ENCODE measurements around the gene SYT12. TPM values are rescaled to one million over a fixed set of nuclear protein-coding genes. Genes with fewer than 3 reads are reported as not detected.
"Not testable (repeated sequence)": the region's sequence is repeated elsewhere in the genome, so short reads cannot be mapped to it uniquely, and the experiment has no call there.

The SYT12 gene
- total and polyA plus RNA-seq, 2 donors (not counting 3 experiments of a cell fraction or from before 2014, with no cell fraction given) = not detected

DNA sequence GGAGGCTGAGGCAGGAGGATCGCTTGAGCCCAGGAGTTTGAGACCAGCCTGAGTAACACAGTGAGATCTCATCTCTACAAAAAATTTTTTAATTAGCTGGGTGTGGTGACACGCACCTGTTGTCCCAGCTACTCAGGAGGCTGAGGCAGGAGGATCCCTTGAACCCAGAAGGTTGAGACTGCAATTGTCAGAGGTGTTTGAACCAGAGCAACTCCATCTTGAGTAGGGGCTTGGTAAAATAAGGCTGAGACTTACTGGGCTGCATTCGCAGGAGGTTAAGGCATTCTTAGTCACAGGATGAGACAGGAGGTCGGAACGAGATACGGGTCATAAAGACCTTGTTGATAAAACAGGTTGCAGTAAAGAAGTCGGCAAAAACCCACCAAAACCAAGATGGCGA is 17.7 kb upstream of the SYT12 start:
- H3K4me1 ChIP-seq (ENCODE audit: control insufficient read depth, extremely low read depth, insufficient read depth, low read length); FAIRE-seq; H3K4me3 ChIP-seq (replicated peaks in 1 of 3; ENCODE audit: insufficient read depth in 1 of 3, low read depth in 1 of 3, low read length in 3 of 3); H3K9me1 ChIP-seq (replicated peaks; ENCODE audit: control insufficient read depth, extremely low read depth, insufficient read depth, low read length); H3K27me3 ChIP-seq (ENCODE audit: control insufficient read depth in 2 of 2, insufficient read depth in 2 of 2, low read length in 2 of 2); H3K4me2 ChIP-seq (ENCODE audit: insufficient read depth, low read length); intact Hi-C loops (cut with micrococcal nuclease); H3K36me3 ChIP-seq (ENCODE audit: control insufficient read depth in 2 of 2, extremely low read depth in 1 of 2, insufficient read depth in 2 of 2, low read length in 2 of 2); H2AFZ ChIP-seq (ENCODE audit: low read depth, low read length); H3K9me3 ChIP-seq (replicated peaks; ENCODE audit: control insufficient read depth, insufficient read depth, low read length); BruUV-seq (replicated peaks); H3K9ac ChIP-seq (replicated peaks; ENCODE audit: extremely low read depth, insufficient read depth, low read length); H4K20me1 ChIP-seq (replicated peaks; ENCODE audit: control insufficient read depth, extremely low read depth, insufficient read depth, low read length); dilution Hi-C loops (cut with MboI; ENCODE audit: extremely low pct_ligation_motif_present, low sequenced_read_pairs); DNase-seq (ENCODE audit: low read depth, low spot score); H3K27ac ChIP-seq (ENCODE audit: insufficient read depth, low read depth, low read length); H3K79me2 ChIP-seq (ENCODE audit: control insufficient read depth, insufficient read depth, low read length): not testable (repeated sequence)
- POLR2A ChIA-PET = interaction anchor here (0.5 kb wide), 1 partner anchor 18 kb away, joined by 8 read pairs; no protein-coding TSS in a partner anchor
- CTCF ChIA-PET = interaction anchor here (0.9 kb wide), 1 partner anchor 13 kb away, joined by 3 read pairs; no protein-coding TSS in a partner anchor

DNA sequence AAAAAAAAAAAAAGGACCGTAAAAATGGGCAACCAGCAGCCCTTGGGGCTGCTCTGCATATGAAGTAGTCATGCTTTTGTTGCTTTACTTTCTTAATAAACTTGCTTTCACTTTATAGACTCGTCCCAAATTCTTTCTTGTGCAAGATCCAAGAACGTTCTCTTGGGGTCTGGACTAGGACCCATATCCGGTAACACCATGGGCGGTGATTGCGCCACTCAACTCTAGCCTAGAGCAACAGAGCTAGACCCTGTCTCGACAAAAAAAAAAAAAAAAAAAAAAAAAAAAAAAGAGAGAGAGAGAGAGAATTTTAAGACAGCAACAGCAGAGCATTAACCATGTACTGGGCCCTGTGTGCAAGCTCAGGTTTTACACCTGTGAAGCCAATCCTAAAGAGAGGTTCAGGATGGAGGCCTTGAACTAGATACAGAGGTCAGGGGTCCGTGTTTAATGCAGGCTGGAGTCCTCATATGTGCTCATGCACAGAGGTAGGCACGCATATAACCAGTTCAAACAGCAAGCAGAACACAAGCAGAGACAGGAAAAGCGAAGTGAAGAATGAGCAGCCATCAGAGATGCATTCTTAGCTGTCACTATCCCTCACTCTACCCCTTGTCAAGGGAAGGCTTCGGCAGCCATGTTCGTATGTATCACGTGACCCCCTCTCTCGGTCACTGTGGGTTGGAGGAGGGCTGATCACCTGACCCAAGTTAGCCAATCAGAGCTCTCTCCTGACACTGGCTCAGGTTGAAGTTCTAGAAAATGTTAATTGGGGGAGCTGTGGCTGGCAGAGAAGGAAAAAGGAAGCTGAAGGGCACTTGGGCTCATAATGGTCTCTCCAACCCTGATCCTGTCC is 16.7 kb upstream of the SYT12 start:
- Histone ChIP-seq H3K79me2 (ENCODE audit: control insufficient read depth, insufficient read depth, low read length) (no peaks in the 10 kb centered on the region), H3K4me3 (replicated peaks in 1 of 3; ENCODE audit: insufficient read depth in 1 of 3, low read depth in 1 of 3, low read length in 3 of 3) (no peak overlapping the region), H3K36me3 (ENCODE audit: control insufficient read depth in 2 of 2, extremely low read depth in 1 of 2, insufficient read depth in 2 of 2, low read length in 2 of 2) (no peaks in the 10 kb centered on the region), H3K9me3 (replicated peaks; ENCODE audit: control insufficient read depth, insufficient read depth, low read length) (no peaks in the 10 kb centered on the region), H3K27ac (ENCODE audit: insufficient read depth, low read depth, low read length) (no peak overlapping the region), H3K9ac (replicated peaks; ENCODE audit: extremely low read depth, insufficient read depth, low read length) (no peak overlapping the region), H3K27me3 (ENCODE audit: control insufficient read depth in 2 of 2, insufficient read depth in 2 of 2, low read length in 2 of 2) (no peaks in the 10 kb centered on the region), H3K4me2 (ENCODE audit: insufficient read depth, low read length) (no peak overlapping the region), H2AFZ (ENCODE audit: low read depth, low read length) (peak overlapping the region; percentile 5), H4K20me1 (replicated peaks; ENCODE audit: control insufficient read depth, extremely low read depth, insufficient read depth, low read length) (no peaks in the 10 kb centered on the region), H3K4me1 (ENCODE audit: control insufficient read depth, extremely low read depth, insufficient read depth, low read length) (no peaks in the 10 kb centered on the region), H3K9me1 (replicated peaks; ENCODE audit: control insufficient read depth, extremely low read depth, insufficient read depth, low read length) (no peaks in the 10 kb centered on the region)
- BruUV-seq (replicated peaks) = no TSS peak
- POLR2A ChIA-PET = no interaction called here
- DNase-seq (ENCODE audit: low read depth, low spot score) = no peak
- FAIRE-seq = peak; percentile 26
- dilution Hi-C loops (cut with MboI; ENCODE audit: extremely low pct_ligation_motif_present, low sequenced_read_pairs) (no loop called here), intact Hi-C loops (cut with micrococcal nuclease) (no loop called here)
- TF ChIP-seq POLR2AphosphoS5 (IDR thresholded peaks at IDR 0.05; ENCODE audit: insufficient read depth, low read depth, low read length) (no peak), MAX (IDR thresholded peaks at IDR 0.05; ENCODE audit: insufficient read depth, insufficient read length) (no peak), CTCF (IDR thresholded peaks at IDR 0.05; ENCODE audit: extremely low read depth in 1 of 2, insufficient read depth in 1 of 2, low read depth in 1 of 2, low read length in 2 of 2) (no peak), FOS (IDR thresholded peaks at IDR 0.05; ENCODE audit: borderline replicate concordance, insufficient read depth, low read length) (no peak), GATA2 (IDR thresholded peaks at IDR 0.05; ENCODE audit: insufficient read depth, insufficient read length, low read depth, low read length) (no peak)
- CTCF ChIA-PET = interaction anchor here (0.6 to 1.6 kb wide), 2 partner anchors 14 to 344 kb away, joined by 4 to 7 read pairs; no protein-coding TSS in a partner anchor
